GM19463 (cell line): ENCODE measurements around the gene MAP1LC3B.

Experiments
- ATAC-seq: cut with Tn5 transposase; IDR thresholded peaks from one replicate; pipeline ENCODE4 v1.9.1; 2021; ENCODE audit warnings: mild to moderate bottlenecking, moderate library complexity; ENCODE audit not compliant: unreplicated experiment

Gene MAP1LC3B

GRCh38 chr16:87425941-87426340, 33.8 kb downstream of the MAP1LC3B start:
- ATAC-seq, result no peak

DNA sequence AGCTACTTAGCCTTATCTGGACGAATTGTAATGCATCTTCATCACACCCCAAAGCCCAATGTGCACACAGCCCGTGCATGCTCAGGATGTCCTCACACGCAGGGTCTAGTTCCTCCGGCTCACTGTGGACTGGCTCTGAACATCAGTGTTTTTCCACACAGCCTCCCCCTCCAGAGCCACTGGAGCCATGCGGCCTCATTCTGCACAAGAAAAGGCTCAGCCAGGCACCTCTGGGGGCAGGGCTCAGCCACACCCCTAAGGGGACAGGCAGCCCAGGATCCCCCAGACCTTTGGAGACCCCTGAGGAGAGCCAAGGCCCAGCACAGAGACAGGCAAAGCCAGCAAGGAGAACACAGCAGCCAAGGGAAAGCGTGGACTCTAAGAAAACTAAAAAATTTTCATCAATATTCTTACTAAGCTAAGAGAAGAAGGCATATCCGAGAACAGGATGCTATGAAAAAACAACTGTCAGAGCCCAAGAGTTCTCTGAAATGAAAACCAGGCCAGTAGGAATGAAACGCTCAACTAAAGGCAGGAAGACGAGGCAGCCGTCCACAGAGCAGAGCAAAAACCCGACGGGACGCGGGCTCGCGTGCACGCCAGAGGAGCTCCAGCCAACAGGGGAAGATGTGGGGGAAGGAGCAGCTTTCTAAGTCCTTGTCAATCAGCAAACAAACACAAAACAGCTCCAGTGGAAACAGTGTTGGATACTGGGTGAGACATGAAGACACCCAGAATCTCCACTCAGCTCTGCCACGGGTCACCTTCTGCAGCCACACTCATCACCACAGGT, 34.5 kb downstream of the MAP1LC3B start:
- ATAC-seq, result no peak

DNA sequence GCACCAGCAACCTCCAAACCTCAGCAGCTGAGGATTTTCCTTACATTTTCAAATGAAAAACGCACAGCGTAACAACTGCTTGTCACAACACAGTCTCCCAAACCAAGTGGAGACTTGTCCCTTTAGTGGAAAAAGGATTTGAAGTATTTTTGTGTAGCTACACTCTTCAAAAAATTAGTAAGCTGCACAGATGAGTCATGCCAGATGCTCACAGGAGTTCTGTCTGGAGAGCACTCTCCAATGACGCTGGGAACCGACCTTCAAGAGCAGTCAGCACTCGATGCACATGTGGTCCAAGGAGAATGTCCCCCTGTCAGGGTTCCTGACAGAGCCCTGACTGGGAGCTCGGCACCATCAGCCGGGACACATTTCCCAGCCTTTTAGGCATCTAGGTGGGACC, 39.8 kb downstream of the MAP1LC3B start:
- no peak for ATAC-seq

GRCh38 chr16:87432330-87432915, 40.3 kb downstream of the MAP1LC3B start:
- ATAC-seq, result no peak

- ATAC-seq, result no peak
Measured at GRCh38 chr16:87434146-87434667, 42.1 kb downstream of the MAP1LC3B start.

GRCh38 chr16:87435372-87436224, 43.5 kb downstream of the MAP1LC3B start:
- no peak for ATAC-seq

- no peak for ATAC-seq
Measured at GRCh38 chr16:87436225-87437172, 44.4 kb downstream of the MAP1LC3B start.

GRCh38 chr16:87437327-87437726, 45.2 kb downstream of the MAP1LC3B start:
- ATAC-seq, result no peak

GRCh38 chr16:87437911-87438610, 45.9 kb downstream of the MAP1LC3B start:
- no peak for ATAC-seq

GRCh38 chr16:87438611-87438985, 46.5 kb downstream of the MAP1LC3B start:
- no peak for ATAC-seq

DNA sequence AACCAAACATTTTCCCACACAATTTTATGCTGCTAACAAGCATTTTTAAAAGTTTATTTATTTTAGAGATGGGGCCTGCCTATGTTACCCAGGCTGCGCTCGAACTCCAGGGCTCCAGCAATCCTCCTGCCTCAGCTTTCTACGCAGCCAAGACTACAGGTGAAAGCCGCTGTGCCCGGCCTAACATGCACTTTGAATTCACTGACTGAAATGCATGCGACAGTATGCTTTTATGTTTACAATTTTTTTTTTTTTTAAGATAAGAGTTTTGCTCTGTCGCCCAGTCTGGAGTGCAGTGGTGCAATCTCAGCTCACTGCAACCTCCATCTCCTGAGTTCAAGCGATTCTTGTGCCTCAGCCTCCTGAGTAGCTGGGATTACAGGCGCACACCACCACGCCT, 47.8 kb downstream of the MAP1LC3B start:
- no peak for ATAC-seq

DNA sequence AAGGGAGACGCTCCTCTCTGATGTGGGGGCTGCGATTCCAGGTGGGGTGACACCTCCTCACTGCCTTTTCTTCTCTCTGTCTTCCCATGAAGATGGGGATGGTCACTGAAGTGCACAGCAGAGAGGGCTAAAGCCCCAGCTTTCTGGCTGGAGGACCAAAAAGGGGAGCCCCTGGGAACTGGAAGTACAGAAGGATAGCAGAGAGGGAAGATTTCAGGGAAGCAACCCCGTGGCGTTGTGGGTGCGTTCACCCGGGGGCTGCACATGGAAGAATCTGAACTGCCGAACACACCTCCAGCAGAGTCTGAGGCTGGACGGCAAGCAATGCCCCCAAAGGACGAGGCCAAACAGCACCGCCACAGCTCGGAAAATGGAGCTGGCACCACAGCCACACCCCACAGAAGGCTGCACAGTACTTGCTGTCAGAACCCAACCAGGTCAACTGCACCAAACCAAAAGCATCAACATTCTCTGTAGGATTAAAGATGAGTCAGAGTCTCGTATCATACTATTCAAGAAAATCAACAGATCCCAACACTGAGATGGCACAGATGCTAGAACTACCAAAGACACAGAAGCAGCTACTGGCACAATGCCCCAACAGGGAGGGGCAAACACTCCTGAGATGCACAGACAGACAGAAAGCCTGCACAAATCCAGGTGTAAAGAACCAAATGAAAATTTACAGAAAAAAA, 49.9 kb downstream of the MAP1LC3B start:
- no peak for ATAC-seq

- ATAC-seq, result no peak
Measured at GRCh38 chr16:87442581-87442966, 50.4 kb downstream of the MAP1LC3B start.

DNA sequence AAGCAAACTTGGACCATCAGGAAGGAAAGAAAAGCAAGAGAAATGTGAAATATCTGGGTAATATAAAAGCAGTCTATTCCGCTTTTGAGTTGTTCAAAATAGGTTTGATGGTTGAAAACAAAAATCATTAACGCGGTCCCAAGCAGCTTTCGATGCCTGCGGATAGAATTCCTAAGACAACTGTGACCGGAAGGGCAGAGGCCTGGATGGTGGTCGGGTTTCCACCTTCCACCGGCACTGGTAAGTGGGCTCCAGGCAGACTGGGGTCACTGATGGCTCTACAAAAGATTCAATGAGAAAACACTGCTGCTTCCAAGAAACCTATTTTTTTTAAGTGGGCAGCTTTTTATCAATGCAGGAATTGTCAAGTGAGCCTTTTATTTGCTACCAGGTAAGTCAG, 50.9 kb downstream of the MAP1LC3B start:
- ATAC-seq, result no peak

- no peak for ATAC-seq
Measured at GRCh38 chr16:87443964-87444363, 51.8 kb downstream of the MAP1LC3B start.

- ATAC-seq, result no peak
Measured at GRCh38 chr16:87445486-87445885, 53.4 kb downstream of the MAP1LC3B start.

DNA sequence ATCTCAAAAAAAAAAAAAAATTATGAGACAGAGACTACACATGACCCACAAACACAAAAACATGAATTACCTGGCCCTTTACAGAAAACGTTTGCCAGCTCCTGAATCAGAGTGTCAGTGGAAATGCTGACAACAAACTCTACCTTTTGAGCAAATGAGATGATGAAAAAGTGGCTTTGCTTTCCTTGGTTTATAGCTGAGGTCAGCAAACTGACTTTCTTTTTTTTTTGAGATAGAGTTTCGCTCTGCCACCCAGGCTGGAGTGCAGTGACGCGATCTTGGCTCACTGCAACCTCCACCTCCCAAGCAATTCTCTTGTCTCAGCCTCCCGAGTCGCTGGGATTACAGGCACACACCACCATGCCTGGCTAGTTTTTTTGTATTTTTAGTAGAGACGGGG, 54.3 kb downstream of the MAP1LC3B start:
- ATAC-seq, result no peak

- ATAC-seq, result no peak
Measured at GRCh38 chr16:87447323-87447722, 55.2 kb downstream of the MAP1LC3B start.

- ATAC-seq, result no peak
Measured at GRCh38 chr16:87448866-87449265, 56.7 kb downstream of the MAP1LC3B start.
